OCI-LY7 (cell line): Measurements from ENCODE around the gene LMNTD2. TPM values are rescaled to one million over a fixed set of nuclear protein-coding genes. Genes with fewer than 3 reads are reported as not detected.

ENCODE experiments used
- BruUV-seq: library from RNA; stranded (reverse); fragments of 400-500 nt; replicated peaks from 2 replicates; lab custom pipeline; 2021; lab: Mats Ljungman, UMichigan
- CTCF ChIA-PET: fragments of 300-600 bp; sonication (Branson Sonifier 250); formaldehyde crosslinking; loops from one replicate; lab custom pipeline; 2022; ENCODE audit warnings: antibody characterized with exemption; ENCODE audit not compliant: unreplicated experiment; lab: Charles Lee
- POLR2A ChIA-PET: fragments of 300-600 bp; sonication (Branson Sonifier 250); formaldehyde crosslinking; loops from one replicate; lab custom pipeline; 2022; ENCODE audit warnings: antibody characterized with exemption; lab: Charles Lee
- DNase-seq: peaks from one replicate; pipeline ENCODE4 v3.0.0-alpha.2; 2015; ENCODE audit warnings: low spot score
- H2AFZ ChIP-seq: fragments of 200-600 bp; sonication (generic), shearing (Covaris generic); 2 replicates; pipeline ENCODE4 v1.6.1; 2014; ENCODE audit warnings: mild to moderate bottlenecking, antibody characterized with exemption, low read length, moderate library complexity
- H3K27ac ChIP-seq: fragments of 200-600 bp; sonication (generic); 2 replicates; pipeline ENCODE4 v1.5.1; 2014; ENCODE audit warnings: mixed run types, low read depth, mild to moderate bottlenecking, moderate library complexity, low read length, inconsistent platforms; ENCODE audit not compliant: poor library complexity, severe bottlenecking
- H3K36me3 ChIP-seq: fragments of 200-600 bp; sonication (generic); 2 replicates; pipeline ENCODE4 v1.6.1; 2014; ENCODE audit warnings: mild to moderate bottlenecking, antibody characterized with exemption, low read length, moderate library complexity, mixed read lengths; ENCODE audit not compliant: insufficient read depth
- H3K4me1 ChIP-seq: fragments of 200-600 bp; sonication (generic); 2 replicates; pipeline ENCODE4 v1.5.1; 2014; ENCODE audit warnings: mild to moderate bottlenecking, low read length; ENCODE audit not compliant: insufficient read depth, poor library complexity, severe bottlenecking
- H3K4me2 ChIP-seq: fragments of 200-600 bp; sonication (generic); 2 replicates; pipeline ENCODE4 v1.6.1; 2014; ENCODE audit warnings: mild to moderate bottlenecking, low read length
- H3K4me3 ChIP-seq: fragments of 200-600 bp; sonication (generic); 2 replicates; pipeline ENCODE4 v1.5.1; 2014; ENCODE audit warnings: mild to moderate bottlenecking, low read depth, low read length; ENCODE audit not compliant: poor library complexity, severe bottlenecking
- H3K79me2 ChIP-seq: fragments of 200-600 bp; sonication (generic); 2 replicates; pipeline ENCODE4 v1.6.1; 2016; ENCODE audit warnings: low read depth, mild to moderate bottlenecking, low read length, moderate library complexity, mixed read lengths; ENCODE audit not compliant: insufficient read depth
- H3K9me2 ChIP-seq: fragments of 200-600 bp; sonication (generic); 2 replicates; pipeline ENCODE4 v1.6.1; 2016; ENCODE audit warnings: mild to moderate bottlenecking, low read length, mixed read lengths; ENCODE audit not compliant: insufficient read depth
- H3K9me3 ChIP-seq: fragments of 200-600 bp; sonication (generic); 2 replicates; pipeline ENCODE4 v1.6.1; 2014; ENCODE audit warnings: mild to moderate bottlenecking, mixed run types, low read length, mixed read lengths
- H4K20me1 ChIP-seq: fragments of 200-600 bp; sonication (generic); 2 replicates; pipeline ENCODE4 v1.6.1; 2014; ENCODE audit warnings: mild to moderate bottlenecking, antibody characterized with exemption, low read length, moderate library complexity, mixed read lengths; ENCODE audit not compliant: insufficient read depth
- EZH2phosphoT487 ChIP-seq: fragments of 200-600 bp; sonication (generic); IDR thresholded peaks from 2 replicates; pipeline ENCODE4 v1.6.1; 2018; ENCODE audit warnings: low read depth, borderline replicate concordance, mild to moderate bottlenecking, mixed run types, antibody characterized with exemption, low read length, moderate library complexity, mixed read lengths
- intact Hi-C: fragments of 100-400 bp; cut with micrococcal nuclease; formaldehyde crosslinking; loops from one replicate; pipeline ENCODE4 v1.10.0; 2022; ENCODE audit not compliant: unreplicated experiment
- total RNA-seq, 2 experiments: library from RNA; depleted of rRNA in 1 of 2; stranded (reverse); fragments of >200 nt in 1 of 2; shearing (Covaris generic) in 1 of 2; gene quantifications; 2 replicates each; pipeline ENCODE4 v1.2.3, GENCODE V29; 2014 to 2022
- TF ChIP-seq, protein P1 (sequence below): fragments of 200-600 bp; sonication (generic); conservative IDR thresholded peaks from 2 replicates; pipeline ENCODE4 v1.5.1; 2014; ENCODE audit warnings: mild to moderate bottlenecking, antibody characterized with exemption, low read length, moderate library complexity, mixed read lengths

LMNTD2 gene
- total RNA-seq, 2 experiments from 2014 or later: 4.7 to 17.7 TPM

DNA sequence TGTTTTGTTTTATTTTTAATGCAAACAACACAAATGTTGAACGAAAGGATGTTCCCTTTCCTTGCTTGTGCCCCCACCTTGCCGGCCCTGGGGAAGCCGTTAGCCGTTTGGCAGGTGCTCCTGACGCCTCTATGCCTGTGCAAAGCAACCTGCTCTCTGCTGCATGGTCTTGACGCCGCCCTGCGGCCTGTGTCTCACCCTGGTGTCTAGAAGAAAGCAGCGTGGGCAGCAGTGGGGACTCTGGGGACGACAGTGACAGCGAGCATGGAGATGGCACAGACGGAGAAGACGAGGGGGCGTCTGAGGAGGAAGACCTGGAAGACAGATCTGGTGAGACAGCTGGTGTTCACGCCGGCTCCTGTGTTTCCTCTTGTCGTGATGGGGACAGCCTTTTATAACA is 21.2 kb upstream of the LMNTD2 start:
- peaks cover 25% of the 10 kb centered on the region for H3K4me1 ChIP-seq
- no peak for DNase-seq
- H3K4me2 ChIP-seq: no peak overlapping the region
- H3K9me3 ChIP-seq: no peaks in the 10 kb centered on the region
- BruUV-seq: no TSS peak
- no peaks in the 10 kb centered on the region for H3K9me2 ChIP-seq
- H3K27ac ChIP-seq: no peak overlapping the region
- ChIA-PET CTCF (no interaction called here), POLR2A (interaction anchor here (1.3 kb wide), 1 partner anchor 16 kb away, joined by 3 read pairs; no protein-coding TSS in a partner anchor)
- H3K36me3 ChIP-seq: peaks cover 60% of the 10 kb centered on the region
- H2AFZ ChIP-seq: no peak overlapping the region
- H3K79me2 ChIP-seq: peaks cover 56% of the 10 kb centered on the region
- peaks cover 29% of the 10 kb centered on the region for H4K20me1 ChIP-seq
- TF ChIP-seq EZH2phosphoT487: no peak
- TF ChIP-seq, protein P1, sequence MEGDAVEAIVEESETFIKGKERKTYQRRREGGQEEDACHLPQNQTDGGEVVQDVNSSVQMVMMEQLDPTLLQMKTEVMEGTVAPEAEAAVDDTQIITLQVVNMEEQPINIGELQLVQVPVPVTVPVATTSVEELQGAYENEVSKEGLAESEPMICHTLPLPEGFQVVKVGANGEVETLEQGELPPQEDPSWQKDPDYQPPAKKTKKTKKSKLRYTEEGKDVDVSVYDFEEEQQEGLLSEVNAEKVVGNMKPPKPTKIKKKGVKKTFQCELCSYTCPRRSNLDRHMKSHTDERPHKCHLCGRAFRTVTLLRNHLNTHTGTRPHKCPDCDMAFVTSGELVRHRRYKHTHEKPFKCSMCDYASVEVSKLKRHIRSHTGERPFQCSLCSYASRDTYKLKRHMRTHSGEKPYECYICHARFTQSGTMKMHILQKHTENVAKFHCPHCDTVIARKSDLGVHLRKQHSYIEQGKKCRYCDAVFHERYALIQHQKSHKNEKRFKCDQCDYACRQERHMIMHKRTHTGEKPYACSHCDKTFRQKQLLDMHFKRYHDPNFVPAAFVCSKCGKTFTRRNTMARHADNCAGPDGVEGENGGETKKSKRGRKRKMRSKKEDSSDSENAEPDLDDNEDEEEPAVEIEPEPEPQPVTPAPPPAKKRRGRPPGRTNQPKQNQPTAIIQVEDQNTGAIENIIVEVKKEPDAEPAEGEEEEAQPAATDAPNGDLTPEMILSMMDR: no peak
- H3K4me3 ChIP-seq: no peak overlapping the region
- intact Hi-C loops: no loop called here

DNA sequence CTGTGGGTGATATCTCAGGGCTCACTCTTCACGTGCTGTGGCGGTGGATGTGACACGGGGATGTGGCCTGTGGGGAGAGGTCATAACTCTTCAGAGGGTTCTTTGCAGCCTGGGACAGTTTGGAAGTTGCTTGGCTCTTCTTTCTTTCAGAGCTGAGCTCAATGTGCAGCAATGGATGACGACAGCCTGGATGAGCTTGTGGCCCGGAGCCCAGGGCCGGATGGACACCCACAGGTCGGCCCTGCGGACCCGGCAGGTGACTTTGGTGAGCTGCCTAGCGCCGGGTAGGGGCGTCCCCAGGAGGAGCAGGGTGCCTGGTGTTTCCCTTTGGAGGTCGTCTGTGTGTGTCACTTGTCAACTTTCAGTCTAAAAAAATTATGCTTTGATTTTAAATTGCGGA is 20.8 kb upstream of the LMNTD2 start:
- Histone ChIP-seq H3K36me3 (peaks cover 56% of the 10 kb centered on the region), H3K4me1 (peaks cover 25% of the 10 kb centered on the region), H2AFZ (no peak overlapping the region), H3K79me2 (peaks cover 56% of the 10 kb centered on the region), H3K4me2 (no peak overlapping the region), H4K20me1 (peaks cover 29% of the 10 kb centered on the region), H3K27ac (no peak overlapping the region), H3K9me3 (no peaks in the 10 kb centered on the region), H3K9me2 (no peaks in the 10 kb centered on the region), H3K4me3 (no peak overlapping the region)
- intact Hi-C loops: no loop called here
- no TSS peak for BruUV-seq
- TF ChIP-seq, protein P1: no peak
- TF ChIP-seq EZH2phosphoT487: no peak
- ChIA-PET CTCF (no interaction called here), POLR2A (interaction anchor here (1.3 kb wide), 1 partner anchor 16 kb away, joined by 3 read pairs; no protein-coding TSS in a partner anchor)
- no peak for DNase-seq

DNA sequence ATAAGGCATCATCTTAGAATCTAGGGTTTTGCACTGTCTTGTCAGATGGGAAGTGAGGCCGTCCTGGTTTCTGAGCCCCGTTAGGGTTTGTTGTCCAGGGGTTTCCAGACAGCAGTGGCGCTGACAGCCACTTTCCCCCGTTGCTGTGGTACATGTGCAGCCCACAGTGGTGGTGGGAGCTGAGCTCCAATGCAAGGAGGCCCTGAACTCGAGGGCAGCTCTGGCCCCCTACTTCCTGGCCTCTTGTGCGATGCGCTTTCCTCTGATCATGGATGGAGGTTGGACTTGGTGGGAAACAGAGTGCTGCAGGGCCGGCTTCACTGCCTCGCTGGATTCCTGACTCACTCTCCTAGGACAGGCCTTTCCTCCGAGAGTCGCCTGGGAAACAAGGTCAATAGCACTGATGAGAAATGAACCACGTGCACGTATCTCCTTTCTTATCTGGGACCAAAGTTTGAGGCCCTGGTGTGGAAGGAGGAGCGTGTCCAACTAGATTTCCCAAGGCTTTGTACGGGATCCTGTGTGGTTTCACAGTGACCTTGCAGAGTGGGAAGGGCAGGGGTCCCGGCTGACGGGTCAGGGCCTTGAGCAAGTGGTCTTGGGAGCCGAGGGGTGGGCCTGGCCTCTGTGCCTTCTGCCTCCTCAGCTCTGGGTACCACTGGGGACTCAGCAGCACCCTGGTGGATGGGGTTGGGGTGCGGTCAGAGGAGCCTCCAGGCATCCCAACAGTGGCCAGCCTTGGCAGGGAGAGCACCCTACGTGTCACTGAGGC is 19.5 kb upstream of the LMNTD2 start:
- Histone ChIP-seq H3K4me1 (peaks cover 32% of the 10 kb centered on the region), H3K9me3 (no peaks in the 10 kb centered on the region), H3K36me3 (peaks cover 50% of the 10 kb centered on the region), H3K9me2 (no peaks in the 10 kb centered on the region), H3K4me2 (peak overlapping the region; percentile 95; the same call in 1 of the 2 replicates), H3K79me2 (peaks cover 56% of the 10 kb centered on the region), H3K4me3 (no peak overlapping the region), H2AFZ (no peak overlapping the region), H3K27ac (no peak overlapping the region), H4K20me1 (peaks cover 29% of the 10 kb centered on the region)
- BruUV-seq: no TSS peak
- no peak for DNase-seq
- intact Hi-C loops: loop anchor here (1.0 to 5.0 kb wide), 3 partner anchors 19 to 227 kb away; partner anchors contain the start of genes IRF7, PIDD1 and RPLP2
- CTCF ChIA-PET: no interaction called here
- TF ChIP-seq, protein P1: no peak
- TF ChIP-seq EZH2phosphoT487: no peak
- POLR2A ChIA-PET: no interaction called here
